Measurements from ENCODE around the gene PPP1R12B. TPM values are rescaled to one million over a fixed set of nuclear protein-coding genes. Genes with fewer than 3 reads are reported as not detected.
"Not testable (repeated sequence)": the region's sequence is repeated elsewhere in the genome, so short reads cannot be mapped to it uniquely, and the experiment has no call there.

PPP1R12B gene
- polyA plus RNA-seq, 1 donor (not counting 4 experiments of a cell fraction or from before 2014, with no cell fraction given) = 6.9 TPM

DNA sequence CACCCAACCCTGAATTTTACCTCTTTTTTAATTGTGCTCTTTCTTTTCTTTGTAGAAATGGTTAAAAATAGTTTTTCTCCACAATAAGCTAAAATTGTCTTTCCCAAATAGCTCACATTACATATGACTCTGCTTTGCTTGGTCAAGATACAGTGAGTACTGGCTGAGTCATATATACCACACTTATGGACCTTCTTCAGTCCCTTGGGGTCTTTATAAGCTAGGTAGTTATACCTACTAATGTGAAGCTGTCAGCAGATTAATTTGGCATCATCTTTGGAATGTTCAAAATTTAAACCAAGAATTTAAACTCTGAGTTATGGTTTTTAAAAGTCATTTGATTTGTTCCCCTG is 111.6 kb downstream of the PPP1R12B start:
- H3K4me1 ChIP-seq (ENCODE audit: control insufficient read depth, extremely low read depth, insufficient read depth, low read length) = peaks cover 17% of the 10 kb centered on the region
- FAIRE-seq; H3K27ac ChIP-seq (ENCODE audit: control insufficient read depth, insufficient read depth, low read length); H2AFZ ChIP-seq (ENCODE audit: control insufficient read depth, low read length); DNase-seq (ENCODE audit: low read depth, low spot score); H3K4me2 ChIP-seq (ENCODE audit: control insufficient read depth, extremely low read depth, insufficient read depth, low read depth, low read length); H3K9ac ChIP-seq (ENCODE audit: control insufficient read depth, extremely low read depth, insufficient read depth, low read length); H3K27me3 ChIP-seq (ENCODE audit: control insufficient read depth, extremely low read depth, insufficient read depth, low read length); H3K79me2 ChIP-seq (ENCODE audit: control insufficient read depth, insufficient read depth, low read length); H3K9me1 ChIP-seq (ENCODE audit: control insufficient read depth, extremely low read depth, insufficient read depth, low read length); H3K9me3 ChIP-seq (ENCODE audit: control insufficient read depth, low read depth, low read length); H4K20me1 ChIP-seq (ENCODE audit: control insufficient read depth, extremely low read depth, insufficient read depth, low read length); H3K4me3 ChIP-seq (ENCODE audit: control insufficient read depth in 2 of 3, extremely low read depth in 1 of 3, insufficient read depth in 2 of 3, low read depth in 1 of 3, low read length in 3 of 3); H3K36me3 ChIP-seq (ENCODE audit: control insufficient read depth in 2 of 2, extremely low read depth in 1 of 2, insufficient read depth in 2 of 2, low read length in 2 of 2); dilution Hi-C loops (cut with MboI; ENCODE audit: extremely low pct_ligation_motif_present, low sequenced_read_pairs): not testable (repeated sequence)

DNA sequence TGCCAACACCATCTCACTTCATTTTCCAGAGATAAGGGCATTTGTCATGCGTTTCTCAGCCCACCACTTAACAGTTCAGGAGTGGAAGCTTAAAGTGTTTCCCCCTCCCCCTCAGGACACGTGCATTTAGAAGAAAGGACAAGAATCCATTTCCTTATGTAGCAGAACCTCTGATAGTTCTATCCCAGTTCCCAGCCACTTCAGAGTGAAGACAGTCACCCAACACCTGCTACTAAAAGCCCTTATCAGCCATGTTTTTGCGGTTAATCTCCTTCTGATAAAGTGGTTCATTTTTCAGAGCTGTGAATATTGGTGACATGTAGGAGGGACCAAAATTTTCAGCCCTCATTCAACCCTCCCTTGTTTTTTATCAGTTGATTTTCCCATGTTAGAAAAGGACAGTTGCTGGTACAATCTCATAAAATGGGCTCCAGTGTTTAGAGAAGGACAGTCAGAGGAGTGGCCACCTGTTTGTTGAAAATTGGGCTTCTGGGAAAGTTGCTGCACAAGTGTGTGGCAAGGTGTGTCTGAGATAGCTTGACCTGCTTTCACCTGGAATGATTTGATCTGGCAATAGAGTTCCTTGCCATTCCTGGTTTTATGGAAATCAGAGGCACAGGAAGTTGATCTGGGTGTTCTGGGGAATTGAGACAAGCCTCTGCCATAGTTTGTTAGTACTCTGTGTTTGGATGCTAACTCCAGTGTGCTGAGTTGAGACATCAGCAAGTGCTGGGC is 114.0 kb downstream of the PPP1R12B start:
- Histone ChIP-seq H3K36me3 (ENCODE audit: control insufficient read depth in 2 of 2, extremely low read depth in 1 of 2, insufficient read depth in 2 of 2, low read length in 2 of 2) (no peaks in the 10 kb centered on the region), H3K9me1 (ENCODE audit: control insufficient read depth, extremely low read depth, insufficient read depth, low read length) (no peaks in the 10 kb centered on the region), H3K9me3 (ENCODE audit: control insufficient read depth, low read depth, low read length) (no peaks in the 10 kb centered on the region), H3K9ac (ENCODE audit: control insufficient read depth, extremely low read depth, insufficient read depth, low read length) (no peak overlapping the region), H3K4me3 (ENCODE audit: control insufficient read depth in 2 of 3, extremely low read depth in 1 of 3, insufficient read depth in 2 of 3, low read depth in 1 of 3, low read length in 3 of 3) (no peak overlapping the region), H3K27ac (ENCODE audit: control insufficient read depth, insufficient read depth, low read length) (no peak overlapping the region), H3K79me2 (ENCODE audit: control insufficient read depth, insufficient read depth, low read length) (no peaks in the 10 kb centered on the region), H4K20me1 (ENCODE audit: control insufficient read depth, extremely low read depth, insufficient read depth, low read length) (no peaks in the 10 kb centered on the region), H3K4me1 (ENCODE audit: control insufficient read depth, extremely low read depth, insufficient read depth, low read length) (peaks cover 8% of the 10 kb centered on the region), H2AFZ (ENCODE audit: control insufficient read depth, low read length) (no peak overlapping the region), H3K27me3 (ENCODE audit: control insufficient read depth, extremely low read depth, insufficient read depth, low read length) (no peaks in the 10 kb centered on the region), H3K4me2 (ENCODE audit: control insufficient read depth, extremely low read depth, insufficient read depth, low read depth, low read length) (no peak overlapping the region)
- TF ChIP-seq EZH2 (IDR thresholded peaks at IDR 0.05; ENCODE audit: low read length) = no peak
- TF ChIP-seq, protein P1, sequence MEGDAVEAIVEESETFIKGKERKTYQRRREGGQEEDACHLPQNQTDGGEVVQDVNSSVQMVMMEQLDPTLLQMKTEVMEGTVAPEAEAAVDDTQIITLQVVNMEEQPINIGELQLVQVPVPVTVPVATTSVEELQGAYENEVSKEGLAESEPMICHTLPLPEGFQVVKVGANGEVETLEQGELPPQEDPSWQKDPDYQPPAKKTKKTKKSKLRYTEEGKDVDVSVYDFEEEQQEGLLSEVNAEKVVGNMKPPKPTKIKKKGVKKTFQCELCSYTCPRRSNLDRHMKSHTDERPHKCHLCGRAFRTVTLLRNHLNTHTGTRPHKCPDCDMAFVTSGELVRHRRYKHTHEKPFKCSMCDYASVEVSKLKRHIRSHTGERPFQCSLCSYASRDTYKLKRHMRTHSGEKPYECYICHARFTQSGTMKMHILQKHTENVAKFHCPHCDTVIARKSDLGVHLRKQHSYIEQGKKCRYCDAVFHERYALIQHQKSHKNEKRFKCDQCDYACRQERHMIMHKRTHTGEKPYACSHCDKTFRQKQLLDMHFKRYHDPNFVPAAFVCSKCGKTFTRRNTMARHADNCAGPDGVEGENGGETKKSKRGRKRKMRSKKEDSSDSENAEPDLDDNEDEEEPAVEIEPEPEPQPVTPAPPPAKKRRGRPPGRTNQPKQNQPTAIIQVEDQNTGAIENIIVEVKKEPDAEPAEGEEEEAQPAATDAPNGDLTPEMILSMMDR (optimal IDR thresholded peaks at IDR 0.05 in 1 of 3, IDR thresholded peaks at IDR 0.05 in 1 of 3, conservative IDR thresholded peaks at IDR 0.05 in 1 of 3; ENCODE audit: extremely low read depth in 1 of 3, insufficient read depth in 2 of 3, low read length in 3 of 3) = no peak
- dilution Hi-C loops (cut with MboI; ENCODE audit: extremely low pct_ligation_motif_present, low sequenced_read_pairs) = no loop called here
- no peak for FAIRE-seq
- DNase-seq (ENCODE audit: low read depth, low spot score) = no peak

Measured in keratinocyte (primary cell).